Chondrocyte (in vitro differentiated cells): Measurements from ENCODE around the gene MMP8. TPM values are rescaled to one million over a fixed set of nuclear protein-coding genes. Genes with fewer than 3 reads are reported as not detected.

ENCODE experiments used
- DNase-seq: peaks from one replicate; pipeline ENCODE4 v3.0.0; 2021; ENCODE audit warnings: mixed read lengths, low spot score
- H3K27ac Mint-ChIP-seq: one replicate; pipeline ENCODE4 v1.8.0; 2021; ENCODE audit warnings: mild to moderate bottlenecking, moderate library complexity, mixed read lengths; ENCODE audit not compliant: unreplicated experiment
- H3K27me3 Mint-ChIP-seq: 2 replicates; pipeline ENCODE4 v1.8.0; 2021; ENCODE audit warnings: low read depth, mixed read lengths
- H3K36me3 Mint-ChIP-seq: 2 replicates; pipeline ENCODE4 v1.8.0; 2021; ENCODE audit warnings: low read depth, mixed read lengths
- H3K4me1 Mint-ChIP-seq: 2 replicates; pipeline ENCODE4 v1.8.0; 2021; ENCODE audit warnings: low read depth, mild to moderate bottlenecking, mixed read lengths
- H3K4me3 Mint-ChIP-seq: one replicate; pipeline ENCODE4 v1.8.0; 2021; ENCODE audit warnings: mild to moderate bottlenecking, moderate library complexity, mixed read lengths; ENCODE audit not compliant: unreplicated experiment
- H3K9me3 Mint-ChIP-seq: 2 replicates; pipeline ENCODE4 v1.8.0; 2021; ENCODE audit warnings: low read depth, mixed read lengths
- total RNA-seq: library from RNA; stranded (reverse); gene quantifications from 3 replicates; pipeline ENCODE4 v1.2.1, GENCODE V29; 2021
- TF ChIP-seq, protein P1 (sequence below): fragments of 200-600 bp; sonication (generic); IDR thresholded peaks from 2 replicates; pipeline ENCODE4 v1.5.0; 2021; ENCODE audit warnings: antibody characterized with exemption, mild to moderate bottlenecking, moderate library complexity

The MMP8 gene
- total RNA-seq, 1 donor from 2014 or later = not detected

DNA sequence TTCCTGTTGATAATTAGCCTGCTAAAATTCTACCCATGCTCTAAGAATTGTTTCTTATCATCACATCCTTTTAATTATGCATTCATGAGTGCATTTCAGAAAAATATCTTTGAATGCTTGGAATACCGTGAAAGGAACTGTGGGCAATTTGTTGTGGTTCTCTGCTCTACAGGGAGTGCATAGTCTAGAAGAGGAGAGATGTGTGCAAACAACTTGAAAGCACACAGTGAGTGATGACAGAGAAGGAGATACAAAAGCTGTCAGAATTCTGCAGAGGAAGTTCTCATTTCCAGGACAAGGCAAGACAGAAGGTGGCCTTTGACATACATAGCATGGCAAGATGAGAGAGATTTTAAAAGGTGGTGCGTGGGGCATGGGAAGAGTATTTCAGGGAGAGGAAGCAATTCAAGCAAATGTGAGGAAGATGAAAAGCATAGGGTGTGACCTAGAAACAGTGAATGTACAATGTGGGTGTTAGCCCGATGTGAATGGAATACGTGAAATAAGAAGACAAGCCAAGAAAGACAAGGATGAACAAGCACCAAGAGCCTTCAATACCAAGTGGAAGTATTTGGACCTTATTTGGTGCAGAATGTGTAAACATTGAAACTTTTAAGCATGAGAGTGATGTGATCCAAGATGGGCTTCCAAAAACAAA lies 5.0 kb downstream of the MMP8 start:
- DNase-seq = no peak
- Mint-ChIP-seq H3K27me3 (peaks cover 12% of the 10 kb centered on the region), H3K4me3 (no peak overlapping the region)

DNA sequence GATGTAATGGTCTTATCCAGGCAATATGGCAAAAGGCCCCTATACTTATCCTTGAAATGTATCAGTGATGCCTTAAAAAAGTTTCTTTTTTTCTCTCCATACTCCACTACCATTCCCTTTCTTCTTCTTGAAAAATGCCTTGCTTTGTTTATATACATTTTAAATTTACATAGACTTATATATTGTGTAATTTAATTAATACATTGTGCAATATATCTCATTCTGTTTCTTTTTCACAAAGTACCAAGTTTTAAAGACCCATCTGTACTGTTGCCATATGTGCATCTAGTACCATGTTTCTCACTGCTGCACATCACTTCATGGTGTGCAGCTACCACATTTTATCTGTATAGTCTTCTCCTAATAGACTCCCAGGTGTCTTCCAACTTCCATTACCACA lies 7.5 kb downstream of the MMP8 start:
- no peak for DNase-seq
- Mint-ChIP-seq H3K9me3 (no peaks in the 10 kb centered on the region), H3K4me3 (no peak overlapping the region), H3K4me1 (no peaks in the 10 kb centered on the region), H3K36me3 (no peaks in the 10 kb centered on the region), H3K27me3 (peaks cover 16% of the 10 kb centered on the region), H3K27ac (no peak overlapping the region)
- TF ChIP-seq, protein P1, sequence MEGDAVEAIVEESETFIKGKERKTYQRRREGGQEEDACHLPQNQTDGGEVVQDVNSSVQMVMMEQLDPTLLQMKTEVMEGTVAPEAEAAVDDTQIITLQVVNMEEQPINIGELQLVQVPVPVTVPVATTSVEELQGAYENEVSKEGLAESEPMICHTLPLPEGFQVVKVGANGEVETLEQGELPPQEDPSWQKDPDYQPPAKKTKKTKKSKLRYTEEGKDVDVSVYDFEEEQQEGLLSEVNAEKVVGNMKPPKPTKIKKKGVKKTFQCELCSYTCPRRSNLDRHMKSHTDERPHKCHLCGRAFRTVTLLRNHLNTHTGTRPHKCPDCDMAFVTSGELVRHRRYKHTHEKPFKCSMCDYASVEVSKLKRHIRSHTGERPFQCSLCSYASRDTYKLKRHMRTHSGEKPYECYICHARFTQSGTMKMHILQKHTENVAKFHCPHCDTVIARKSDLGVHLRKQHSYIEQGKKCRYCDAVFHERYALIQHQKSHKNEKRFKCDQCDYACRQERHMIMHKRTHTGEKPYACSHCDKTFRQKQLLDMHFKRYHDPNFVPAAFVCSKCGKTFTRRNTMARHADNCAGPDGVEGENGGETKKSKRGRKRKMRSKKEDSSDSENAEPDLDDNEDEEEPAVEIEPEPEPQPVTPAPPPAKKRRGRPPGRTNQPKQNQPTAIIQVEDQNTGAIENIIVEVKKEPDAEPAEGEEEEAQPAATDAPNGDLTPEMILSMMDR = no peak

More for the DNA sequence above, 5.0 kb downstream of the MMP8 start:
- TF ChIP-seq, protein P1 = no peak
- Mint-ChIP-seq H3K9me3 (peaks cover 4% of the 10 kb centered on the region), H3K4me1 (peaks cover under 1% of the 10 kb centered on the region), H3K27ac (no peak overlapping the region), H3K36me3 (no peaks in the 10 kb centered on the region)

DNA sequence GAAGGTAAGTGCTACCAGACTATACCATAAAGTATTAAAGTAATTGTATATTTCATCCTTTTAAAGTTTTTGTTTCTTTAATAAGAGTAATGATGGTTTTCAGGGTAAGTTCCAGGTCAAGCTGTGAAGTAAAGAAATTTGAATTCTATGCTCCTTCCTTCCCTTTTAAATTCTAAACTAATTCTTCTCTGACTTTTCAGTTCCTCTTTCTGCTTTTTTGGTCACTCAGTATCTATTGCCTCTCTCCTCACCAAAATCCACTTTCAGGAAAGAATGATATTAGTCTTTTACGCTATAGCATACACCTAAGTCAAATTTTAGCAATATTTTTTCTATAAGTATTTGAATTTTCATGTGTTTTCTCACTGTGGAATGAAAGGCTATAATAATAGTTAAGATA lies 8.2 kb downstream of the MMP8 start:
- Mint-ChIP-seq H3K9me3 (no peaks in the 10 kb centered on the region), H3K4me3 (no peak overlapping the region), H3K27me3 (peaks cover 20% of the 10 kb centered on the region), H3K27ac (no peak overlapping the region), H3K4me1 (no peaks in the 10 kb centered on the region), H3K36me3 (no peaks in the 10 kb centered on the region)
- DNase-seq = no peak
- TF ChIP-seq, protein P1 = no peak

DNA sequence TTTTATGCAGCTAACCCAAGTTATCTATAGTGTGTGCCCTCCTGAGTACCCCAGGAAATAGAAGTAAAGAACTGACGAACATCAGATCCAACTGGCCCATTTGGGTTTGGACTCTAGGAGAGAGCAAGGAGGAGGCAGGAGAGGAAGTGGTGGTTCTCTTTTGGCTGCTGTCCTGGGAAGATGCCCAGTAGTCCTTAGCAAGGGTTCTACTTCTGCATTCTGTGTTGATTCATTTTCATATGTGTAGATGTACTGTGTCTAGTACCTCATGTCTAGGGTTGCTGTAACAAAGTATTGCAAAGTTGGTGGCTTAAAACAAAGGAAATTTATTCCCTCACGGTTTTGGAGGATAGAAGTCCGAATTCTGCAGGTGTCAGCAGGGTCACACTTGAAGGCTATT lies 12.6 kb downstream of the MMP8 start:
- no peak for DNase-seq
- Mint-ChIP-seq H3K4me1 (no peaks in the 10 kb centered on the region), H3K27me3 (peaks cover 19% of the 10 kb centered on the region), H3K4me3 (no peak overlapping the region), H3K27ac (no peak overlapping the region), H3K36me3 (no peaks in the 10 kb centered on the region), H3K9me3 (no peaks in the 10 kb centered on the region)
- TF ChIP-seq, protein P1 = no peak

DNA sequence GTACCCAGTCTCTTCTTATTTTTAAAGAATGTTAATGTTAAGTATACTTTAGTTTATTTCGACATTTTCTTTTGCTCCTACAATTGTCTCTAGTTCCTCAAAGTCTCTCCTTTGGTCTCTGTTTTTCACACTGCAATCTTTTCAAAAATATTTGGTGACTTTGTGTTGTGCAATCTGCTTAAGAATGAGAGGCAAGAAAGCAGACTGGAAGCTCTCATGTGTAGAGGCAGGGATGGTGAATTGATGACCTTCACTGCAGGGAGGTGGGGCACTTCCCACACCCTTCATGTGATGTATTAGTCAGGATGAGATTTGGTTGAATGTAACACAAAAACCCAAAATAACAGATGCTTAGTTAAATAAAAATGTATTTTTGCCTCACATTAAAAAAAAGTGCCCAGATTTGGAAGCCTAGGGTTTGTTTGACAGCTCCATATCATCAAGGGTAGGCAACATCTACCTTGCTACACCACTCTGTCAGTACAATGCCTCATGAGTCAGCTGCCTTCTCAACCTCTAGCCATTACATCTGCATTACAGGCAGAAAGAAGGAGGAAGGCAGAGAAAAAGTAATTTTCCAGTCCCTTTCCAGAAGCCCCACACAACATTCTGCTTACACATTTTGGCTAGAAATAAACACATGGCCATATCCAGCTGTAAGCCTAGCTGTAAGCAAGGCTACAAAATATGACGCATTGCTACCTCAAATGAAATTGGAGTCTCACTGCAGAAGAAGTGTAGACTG lies 15.4 kb downstream of the MMP8 start:
- H3K27me3 Mint-ChIP-seq = peaks cover 20% of the 10 kb centered on the region

More for the DNA sequence above, 15.4 kb downstream of the MMP8 start:
- no peak for DNase-seq
- TF ChIP-seq, protein P1 = no peak
- H3K4me1 Mint-ChIP-seq = no peaks in the 10 kb centered on the region
- H3K4me3 Mint-ChIP-seq = no peak overlapping the region
- H3K9me3 Mint-ChIP-seq = no peaks in the 10 kb centered on the region
- no peak overlapping the region for H3K27ac Mint-ChIP-seq
- H3K36me3 Mint-ChIP-seq = no peaks in the 10 kb centered on the region
